ENCODE results near the gene LYPLA2.

- TF ChIP-seq CTCF (IDR thresholded peaks at IDR 0.05) (no peak), POLR2A (IDR thresholded peaks at IDR 0.05) (no peak)
Measured at GRCh38 chr1:23793861-23794731, 3.2 kb downstream of the LYPLA2 start.
